DMS153 treated with DMSO at 0.1 percent for 48 hours (cell line): ENCODE measurements around the gene RNF19B.

Experiments used
- DNase-seq: peaks from one replicate; lab custom pipeline; 2025; ENCODE audit not compliant: unreplicated experiment; lab: John Stamatoyannopoulos, UW

Gene RNF19B

DNA sequence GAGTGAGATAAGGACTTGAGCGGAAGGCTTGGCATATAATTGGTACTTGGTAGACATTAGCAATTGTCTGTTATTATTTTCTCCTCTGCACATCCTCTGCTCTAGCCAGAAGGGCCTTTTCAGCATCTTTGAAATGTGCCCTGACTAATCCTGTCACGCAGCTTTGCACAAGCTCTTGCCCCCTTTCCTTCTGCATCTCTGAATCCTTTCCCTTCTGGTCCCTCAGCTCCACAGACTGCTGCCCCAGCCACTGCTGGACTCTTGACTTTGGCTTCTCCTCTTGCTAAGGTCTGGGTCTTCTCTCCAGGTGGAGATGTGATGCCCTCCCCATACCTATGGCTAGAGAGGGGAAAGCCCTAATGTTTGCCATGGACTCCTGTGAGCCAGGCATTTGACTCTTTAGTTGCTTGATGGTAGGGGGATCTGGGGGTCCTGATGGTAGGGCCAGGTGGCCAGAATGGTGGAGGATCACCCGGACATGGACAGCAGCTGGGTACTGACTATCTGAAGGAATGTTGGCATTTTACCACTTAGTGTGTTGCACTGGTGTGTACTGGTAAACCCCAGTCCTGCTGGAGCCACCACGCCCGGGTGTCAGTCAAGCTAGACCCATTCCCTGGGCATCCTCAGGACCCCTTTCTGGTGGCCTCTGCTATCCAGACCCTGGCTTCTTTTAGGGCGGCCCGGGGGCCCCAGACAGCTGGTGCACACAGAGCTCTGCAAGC lies 73.9 kb downstream of the RNF19B start:
- no peak for DNase-seq

DNA sequence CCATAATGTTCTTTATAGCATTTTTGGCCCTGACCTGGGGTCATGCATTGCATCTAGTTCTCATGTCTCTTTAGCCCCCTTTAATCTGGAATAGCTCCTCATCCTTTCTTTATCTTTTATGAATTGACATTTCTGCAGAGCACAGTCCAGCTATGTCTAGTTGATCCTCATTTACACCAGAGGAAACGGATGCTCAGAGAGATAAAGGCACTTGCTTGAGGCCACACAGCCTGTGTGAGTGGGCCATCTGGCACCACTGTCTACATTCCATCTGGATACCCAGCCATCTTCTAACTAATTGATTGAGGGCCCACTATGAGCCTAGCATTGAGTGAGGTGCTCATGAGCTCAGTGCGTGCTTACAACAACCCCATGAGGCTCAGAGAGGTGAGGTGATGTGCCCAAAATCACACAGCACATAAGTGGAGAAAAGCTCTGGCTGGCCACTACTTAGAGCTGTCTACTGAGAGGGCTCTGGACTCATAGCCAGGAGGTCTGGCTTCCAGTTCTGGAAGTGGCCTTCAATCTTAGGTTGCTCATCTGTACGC lies 74.8 kb downstream of the RNF19B start:
- no peak for DNase-seq

DNA sequence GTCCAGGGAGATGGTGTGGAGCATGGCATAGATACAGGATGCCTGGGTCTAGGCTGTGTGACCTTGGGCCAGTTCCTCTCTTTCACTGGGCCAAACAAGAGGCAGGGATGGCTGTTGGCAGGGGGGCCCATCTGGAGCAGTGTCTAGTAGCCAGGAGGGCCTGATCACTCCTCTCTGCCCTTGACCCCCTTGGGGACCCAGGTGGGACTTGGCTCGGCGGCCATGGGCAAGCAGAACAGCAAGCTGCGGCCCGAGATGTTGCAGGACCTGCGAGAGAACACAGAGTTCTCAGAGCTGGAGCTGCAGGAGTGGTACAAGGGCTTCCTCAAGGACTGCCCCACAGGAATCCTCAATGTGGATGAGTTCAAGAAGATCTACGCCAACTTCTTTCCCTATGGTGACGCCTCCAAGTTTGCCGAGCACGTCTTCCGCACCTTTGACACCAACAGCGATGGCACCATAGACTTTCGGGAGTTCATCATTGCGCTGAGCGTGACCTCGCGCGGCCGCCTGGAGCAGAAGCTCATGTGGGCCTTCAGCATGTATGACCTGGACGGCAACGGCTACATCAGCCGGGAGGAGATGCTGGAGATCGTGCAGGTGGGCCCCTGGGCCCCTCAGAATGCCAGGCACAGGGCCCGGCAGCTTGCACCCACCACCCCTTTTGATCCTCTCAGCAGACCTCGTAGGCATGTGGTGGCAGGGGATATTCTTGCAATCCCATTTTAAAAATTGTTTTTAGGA lies 75.8 kb downstream of the RNF19B start:
- DNase-seq: no peak

DNA sequence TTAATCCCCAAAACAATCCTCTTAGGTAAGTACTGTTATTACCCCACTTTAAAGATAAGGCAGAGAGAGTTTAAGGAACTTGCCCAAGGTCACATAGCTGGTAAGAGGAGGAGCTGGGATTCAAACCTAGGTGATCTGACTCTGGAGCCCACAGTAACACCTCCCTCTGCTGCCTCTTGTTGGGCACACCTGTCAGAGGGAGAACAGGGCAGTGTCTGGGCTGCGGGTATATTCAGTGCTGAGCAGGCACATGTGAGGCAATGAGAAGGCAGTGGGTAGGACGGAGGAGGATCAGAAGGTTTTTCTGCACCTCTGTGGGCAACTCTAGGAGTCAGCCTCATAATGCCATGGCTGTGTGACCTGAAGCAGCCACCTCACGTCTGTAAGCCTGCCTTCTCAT lies 76.5 kb downstream of the RNF19B start:
- DNase-seq: no peak

DNA sequence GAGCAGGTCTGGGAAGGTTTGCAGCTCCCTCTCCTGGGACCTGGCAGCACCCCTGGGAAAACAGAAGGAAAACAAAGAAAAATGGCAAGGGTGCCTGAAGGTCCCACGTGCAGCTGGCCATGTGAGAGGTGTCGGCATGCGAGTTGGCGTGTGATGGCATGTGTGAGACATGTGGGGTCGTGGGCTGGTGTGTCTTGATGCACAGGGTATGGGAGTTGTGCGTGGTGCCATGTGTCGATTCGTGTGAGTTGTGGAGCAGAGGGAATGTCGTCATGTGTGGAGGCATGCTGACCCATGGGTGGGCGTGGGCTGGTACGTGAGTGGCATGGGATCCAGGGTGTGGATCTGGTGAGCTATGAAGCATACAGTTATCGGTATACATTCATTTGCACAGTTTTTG lies 77.0 kb downstream of the RNF19B start:
- DNase-seq: no peak

DNA sequence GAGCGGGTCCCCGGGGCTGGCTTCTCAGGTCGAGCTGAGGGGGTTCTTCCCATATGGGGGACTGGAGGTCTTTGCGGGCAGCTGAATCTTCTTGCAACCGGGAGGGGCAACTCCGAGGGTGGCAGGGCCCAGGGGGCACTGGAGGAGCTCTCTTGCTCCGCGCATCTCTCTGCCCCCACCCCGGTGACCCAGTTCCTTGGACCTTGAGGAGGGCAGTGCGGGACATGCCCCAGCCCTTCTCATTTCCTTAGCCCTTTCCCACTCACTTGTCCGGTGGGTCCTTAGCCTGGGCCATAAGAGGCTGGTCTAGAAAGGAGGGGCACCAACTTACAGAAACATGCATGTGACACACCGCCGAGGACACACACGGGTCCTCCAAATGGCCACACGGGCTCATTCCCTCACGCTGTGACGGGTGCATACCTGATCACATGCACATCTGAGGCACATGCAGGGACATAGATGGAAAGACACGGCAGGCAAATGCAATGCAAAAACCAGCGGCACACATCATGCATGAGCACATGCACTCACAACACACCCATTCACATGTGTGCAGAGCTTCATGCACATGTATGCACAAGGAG lies 77.7 kb downstream of the RNF19B start:
- no peak for DNase-seq
